ENCODE measurements around the gene RANBP17. TPM values are rescaled to one million over a fixed set of nuclear protein-coding genes. Genes with fewer than 3 reads are reported as not detected.

The RANBP17 gene
- total RNA-seq, 1 donor from 2014 or later, result 15.7 TPM

DNA sequence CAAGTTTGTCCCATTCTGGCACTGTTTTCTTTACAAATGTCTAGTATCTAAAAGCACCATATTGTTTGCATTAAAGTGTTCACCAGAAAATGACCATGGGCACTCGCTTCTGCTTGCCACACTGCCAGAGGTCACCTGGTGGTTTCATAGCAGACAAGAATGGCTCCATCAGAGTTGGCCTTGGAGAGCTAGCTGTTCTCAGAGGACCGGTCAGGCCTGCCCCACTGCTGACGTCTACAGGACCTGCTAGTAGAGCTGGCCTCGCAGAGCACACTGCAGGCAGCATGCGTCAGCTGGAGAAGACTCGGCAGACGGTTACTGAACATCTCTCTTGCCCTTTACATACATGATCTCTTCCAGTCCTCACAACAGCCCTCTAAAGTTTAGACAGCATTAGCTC is 438.5 kb downstream of the RANBP17 start:
- Mint-ChIP-seq H3K36me3 (ENCODE audit: unreplicated experiment) (peaks cover 2% of the 10 kb centered on the region), H3K27ac (ENCODE audit: unreplicated experiment) (no peak overlapping the region), H3K4me1 (ENCODE audit: unreplicated experiment) (peaks cover 8% of the 10 kb centered on the region), H3K9me3 (ENCODE audit: unreplicated experiment) (no peaks in the 10 kb centered on the region), H3K4me3 (ENCODE audit: unreplicated experiment) (no peak overlapping the region), H3K27me3 (ENCODE audit: unreplicated experiment) (peaks cover 21% of the 10 kb centered on the region)
- DNase-seq (ENCODE audit: extremely low spot score, unreplicated experiment), result peak; percentile 64
- TF ChIP-seq, protein P1, sequence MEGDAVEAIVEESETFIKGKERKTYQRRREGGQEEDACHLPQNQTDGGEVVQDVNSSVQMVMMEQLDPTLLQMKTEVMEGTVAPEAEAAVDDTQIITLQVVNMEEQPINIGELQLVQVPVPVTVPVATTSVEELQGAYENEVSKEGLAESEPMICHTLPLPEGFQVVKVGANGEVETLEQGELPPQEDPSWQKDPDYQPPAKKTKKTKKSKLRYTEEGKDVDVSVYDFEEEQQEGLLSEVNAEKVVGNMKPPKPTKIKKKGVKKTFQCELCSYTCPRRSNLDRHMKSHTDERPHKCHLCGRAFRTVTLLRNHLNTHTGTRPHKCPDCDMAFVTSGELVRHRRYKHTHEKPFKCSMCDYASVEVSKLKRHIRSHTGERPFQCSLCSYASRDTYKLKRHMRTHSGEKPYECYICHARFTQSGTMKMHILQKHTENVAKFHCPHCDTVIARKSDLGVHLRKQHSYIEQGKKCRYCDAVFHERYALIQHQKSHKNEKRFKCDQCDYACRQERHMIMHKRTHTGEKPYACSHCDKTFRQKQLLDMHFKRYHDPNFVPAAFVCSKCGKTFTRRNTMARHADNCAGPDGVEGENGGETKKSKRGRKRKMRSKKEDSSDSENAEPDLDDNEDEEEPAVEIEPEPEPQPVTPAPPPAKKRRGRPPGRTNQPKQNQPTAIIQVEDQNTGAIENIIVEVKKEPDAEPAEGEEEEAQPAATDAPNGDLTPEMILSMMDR (IDR thresholded peaks at IDR 0.05), result no peak

DNA sequence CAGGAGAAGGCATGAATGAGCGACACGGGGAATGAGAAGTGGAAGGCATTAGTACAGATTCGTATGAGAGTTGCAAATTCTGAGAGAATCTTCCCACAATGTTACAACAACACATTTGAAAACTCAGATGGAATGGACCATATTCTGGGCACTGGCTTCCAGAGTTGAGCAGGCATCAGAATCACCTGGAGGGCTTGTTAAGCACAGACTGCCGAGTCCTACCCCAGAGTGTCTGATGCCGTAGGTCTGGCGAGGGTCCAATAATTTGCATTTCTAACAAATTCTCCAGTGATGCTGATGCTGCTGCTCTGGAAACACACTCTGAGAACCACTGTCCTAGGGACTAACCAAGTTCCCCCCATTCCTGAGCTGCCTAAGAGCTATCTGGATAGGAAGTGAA is 444.3 kb downstream of the RANBP17 start:
- H3K9me3 Mint-ChIP-seq (ENCODE audit: unreplicated experiment), result no peaks in the 10 kb centered on the region
- peaks cover 9% of the 10 kb centered on the region for H3K4me1 Mint-ChIP-seq (ENCODE audit: unreplicated experiment)
- peaks cover 64% of the 10 kb centered on the region for H3K27me3 Mint-ChIP-seq (ENCODE audit: unreplicated experiment)
- H3K36me3 Mint-ChIP-seq (ENCODE audit: unreplicated experiment), result no peaks in the 10 kb centered on the region
- TF ChIP-seq, protein P1 (IDR thresholded peaks at IDR 0.05), result no peak
- DNase-seq (ENCODE audit: extremely low spot score, unreplicated experiment), result no peak
- no peak overlapping the region for H3K4me3 Mint-ChIP-seq (ENCODE audit: unreplicated experiment)
- no peak overlapping the region for H3K27ac Mint-ChIP-seq (ENCODE audit: unreplicated experiment)

DNA sequence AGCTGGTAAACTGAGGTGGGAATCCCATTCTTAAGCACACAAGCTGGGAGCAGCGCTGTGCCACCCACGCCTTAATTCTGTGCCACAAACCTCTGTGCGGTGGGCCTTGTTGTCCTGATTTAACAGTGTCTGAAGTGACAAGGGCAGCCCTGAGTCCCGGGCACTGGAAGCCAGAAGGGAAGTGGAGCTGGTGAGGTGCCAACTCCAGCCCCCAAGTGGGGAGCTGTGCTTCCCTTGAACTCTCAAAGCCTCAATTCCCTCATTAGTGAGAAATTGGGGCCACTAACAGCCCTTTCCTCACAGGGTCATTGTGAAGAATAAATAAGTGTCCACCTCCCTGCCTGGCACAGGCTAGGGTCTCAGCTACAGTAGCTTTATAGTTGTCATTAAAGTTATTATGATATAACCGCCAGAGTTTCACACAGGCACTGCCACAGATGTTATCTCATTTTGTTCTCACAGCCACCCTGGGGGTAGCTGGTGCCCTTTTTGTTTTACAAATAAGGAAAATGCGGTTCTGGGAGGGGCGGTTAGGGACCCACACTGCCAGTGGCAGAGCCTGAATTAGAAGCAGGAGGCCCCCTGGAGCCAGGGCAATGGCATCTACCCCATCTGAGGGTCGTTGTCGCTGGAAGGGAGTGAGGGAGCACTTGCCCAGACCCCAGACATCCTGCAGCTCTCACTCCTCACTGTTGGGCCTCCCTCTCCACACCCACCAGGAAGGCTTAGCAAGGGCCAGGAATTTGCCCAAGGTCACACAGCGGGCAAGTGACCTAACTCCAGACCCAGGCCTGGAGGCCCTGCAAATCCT is 445.2 kb downstream of the RANBP17 start:
- H3K36me3 Mint-ChIP-seq (ENCODE audit: unreplicated experiment), result no peaks in the 10 kb centered on the region
- no peak overlapping the region for H3K4me3 Mint-ChIP-seq (ENCODE audit: unreplicated experiment)
- no peak for DNase-seq (ENCODE audit: extremely low spot score, unreplicated experiment)
- peaks cover 66% of the 10 kb centered on the region for H3K27me3 Mint-ChIP-seq (ENCODE audit: unreplicated experiment)
- H3K4me1 Mint-ChIP-seq (ENCODE audit: unreplicated experiment), result peaks cover 11% of the 10 kb centered on the region
- H3K9me3 Mint-ChIP-seq (ENCODE audit: unreplicated experiment), result no peaks in the 10 kb centered on the region
- no peak overlapping the region for H3K27ac Mint-ChIP-seq (ENCODE audit: unreplicated experiment)
- TF ChIP-seq, protein P1 (IDR thresholded peaks at IDR 0.05), result no peak

DNA sequence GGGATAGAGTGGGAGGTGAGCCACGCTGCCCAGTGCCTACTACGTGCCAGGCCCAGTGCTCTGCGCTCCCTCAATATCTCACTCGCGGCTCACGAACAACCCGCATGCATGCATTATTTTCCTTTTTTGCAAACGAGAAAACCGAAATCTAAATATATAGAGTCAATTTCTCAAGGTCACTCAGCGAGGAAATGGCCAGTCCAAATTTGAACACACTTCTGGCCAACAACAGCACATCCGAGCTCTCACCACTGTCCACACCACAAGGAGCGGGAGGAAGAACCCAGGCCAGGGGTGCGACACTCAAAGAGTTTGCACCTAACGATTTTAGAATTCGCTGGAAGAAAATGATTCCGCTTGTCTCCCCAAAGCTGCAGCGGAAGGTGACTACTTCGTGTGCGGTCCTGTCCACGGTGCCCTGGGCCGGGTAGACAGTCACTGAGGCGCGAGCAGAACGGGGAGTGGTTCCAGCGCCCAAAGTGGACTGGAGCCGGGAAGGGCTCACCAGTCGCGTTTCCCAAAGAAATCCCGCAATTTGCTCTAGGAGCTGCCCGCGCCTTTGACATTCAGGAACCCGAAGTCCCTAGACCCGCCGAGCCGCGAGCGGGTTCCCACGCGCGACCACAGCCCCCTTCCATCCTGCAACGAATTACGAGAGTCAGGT is 446.1 kb downstream of the RANBP17 start:
- Mint-ChIP-seq H3K27me3 (ENCODE audit: unreplicated experiment) (peaks cover 72% of the 10 kb centered on the region), H3K36me3 (ENCODE audit: unreplicated experiment) (no peaks in the 10 kb centered on the region), H3K4me1 (ENCODE audit: unreplicated experiment) (peaks cover 17% of the 10 kb centered on the region), H3K9me3 (ENCODE audit: unreplicated experiment) (no peaks in the 10 kb centered on the region), H3K4me3 (ENCODE audit: unreplicated experiment) (no peak overlapping the region), H3K27ac (ENCODE audit: unreplicated experiment) (no peak overlapping the region)
- DNase-seq (ENCODE audit: extremely low spot score, unreplicated experiment), result no peak
- TF ChIP-seq, protein P1 (IDR thresholded peaks at IDR 0.05), result no peak

All from osteocyte (in vitro differentiated cells).